Progenitor cell of endocrine pancreas (in vitro differentiated cells): Measurements from ENCODE around the gene DHRS2. TPM values are rescaled to one million over a fixed set of nuclear protein-coding genes. Genes with fewer than 3 reads are reported as not detected.

Experiments
- DNase-seq: peaks from one replicate; pipeline ENCODE4 v3.0.0; 2021; ENCODE audit warnings: low spot score; ENCODE audit not compliant: unreplicated experiment
- H3K27ac Mint-ChIP-seq: 2 replicates; pipeline ENCODE4 v1.8.0; 2021; ENCODE audit warnings: mild to moderate bottlenecking, moderate library complexity, mixed read lengths
- H3K27me3 Mint-ChIP-seq: 2 replicates; pipeline ENCODE4 v1.8.0; 2021; ENCODE audit warnings: mixed read lengths
- H3K36me3 Mint-ChIP-seq: 2 replicates; pipeline ENCODE4 v1.8.0; 2022; ENCODE audit warnings: mixed read lengths; ENCODE audit not compliant: insufficient read depth
- H3K4me1 Mint-ChIP-seq: 2 replicates; pipeline ENCODE4 v1.8.0; 2021; ENCODE audit warnings: low read depth, mixed read lengths
- H3K4me3 Mint-ChIP-seq: 2 replicates; pipeline ENCODE4 v1.8.0; 2021; ENCODE audit warnings: low read depth, mild to moderate bottlenecking, moderate library complexity, mixed read lengths
- H3K9me3 Mint-ChIP-seq: 2 replicates; pipeline ENCODE4 v1.8.0; 2021; ENCODE audit warnings: low read depth, mixed read lengths
- CTCF ChIP-seq: fragments of 200-600 bp; sonication (generic); IDR thresholded peaks from one replicate; pipeline ENCODE4 v1.5.0; 2021; ENCODE audit warnings: antibody characterized with exemption, mild to moderate bottlenecking; ENCODE audit not compliant: unreplicated experiment
- total RNA-seq: library from RNA; stranded (reverse); gene quantifications from 2 replicates; pipeline ENCODE4 v1.2.1, GENCODE V29; 2021

The DHRS2 gene
- total RNA-seq, 1 donor from 2014 or later, result 0.77 TPM

- no peak overlapping the region for H3K4me3 Mint-ChIP-seq
- H3K27ac Mint-ChIP-seq, result no peak overlapping the region
- H3K36me3 Mint-ChIP-seq, result no peaks in the 10 kb centered on the region
- no peak for TF ChIP-seq CTCF
- H3K27me3 Mint-ChIP-seq, result peaks cover 3% of the 10 kb centered on the region
- H3K4me1 Mint-ChIP-seq, result no peaks in the 10 kb centered on the region
- no peak for DNase-seq
- peaks cover 3% of the 10 kb centered on the region for H3K9me3 Mint-ChIP-seq
Measured at GRCh38 chr14:23647619-23648018, 11.5 kb downstream of the DHRS2 start.

GRCh38 chr14:23648764-23649460, 12.7 kb downstream of the DHRS2 start:
- H3K27ac Mint-ChIP-seq, result no peak overlapping the region
- peaks cover 3% of the 10 kb centered on the region for H3K27me3 Mint-ChIP-seq
- DNase-seq, result no peak
- peaks cover 3% of the 10 kb centered on the region for H3K9me3 Mint-ChIP-seq
- H3K4me1 Mint-ChIP-seq, result peaks cover 2% of the 10 kb centered on the region
- no peak overlapping the region for H3K4me3 Mint-ChIP-seq
- TF ChIP-seq CTCF, result no peak
- no peaks in the 10 kb centered on the region for H3K36me3 Mint-ChIP-seq

GRCh38 chr14:23650506-23650905, 14.3 kb downstream of the DHRS2 start:
- Mint-ChIP-seq H3K4me1 (peaks cover 7% of the 10 kb centered on the region), H3K27me3 (peaks cover 3% of the 10 kb centered on the region), H3K4me3 (no peak overlapping the region), H3K36me3 (no peaks in the 10 kb centered on the region), H3K27ac (no peak overlapping the region), H3K9me3 (peaks cover 11% of the 10 kb centered on the region)
- no peak for TF ChIP-seq CTCF
- no peak for DNase-seq

DNA sequence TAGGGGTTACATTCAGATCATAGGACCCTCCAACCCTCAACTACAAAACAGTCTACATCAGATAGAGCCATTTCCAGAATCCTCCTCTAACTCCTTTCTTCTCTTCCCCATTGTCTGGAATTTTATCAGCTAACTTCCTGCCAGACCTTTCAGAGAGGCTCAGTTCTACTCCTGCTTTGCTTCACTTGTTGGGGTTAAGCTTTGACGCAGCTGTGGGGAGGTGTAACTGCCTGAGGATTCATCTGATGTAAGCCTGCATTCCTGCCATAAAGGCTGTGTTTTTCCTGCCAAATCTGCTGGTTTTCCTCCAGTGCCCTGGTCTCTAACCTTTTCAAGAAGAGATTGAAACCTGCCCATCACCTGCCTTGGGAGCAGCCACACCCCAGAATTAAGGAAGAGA, 16.9 kb downstream of the DHRS2 start:
- peaks cover 7% of the 10 kb centered on the region for H3K4me1 Mint-ChIP-seq
- H3K27me3 Mint-ChIP-seq, result peaks cover 3% of the 10 kb centered on the region
- DNase-seq, result no peak
- H3K4me3 Mint-ChIP-seq, result no peak overlapping the region
- no peak for TF ChIP-seq CTCF
- no peaks in the 10 kb centered on the region for H3K36me3 Mint-ChIP-seq
- peaks cover 8% of the 10 kb centered on the region for H3K9me3 Mint-ChIP-seq
- H3K27ac Mint-ChIP-seq, result no peak overlapping the region

- H3K36me3 Mint-ChIP-seq, result no peaks in the 10 kb centered on the region
- no peak overlapping the region for H3K4me3 Mint-ChIP-seq
- no peak for TF ChIP-seq CTCF
- H3K9me3 Mint-ChIP-seq, result peaks cover 8% of the 10 kb centered on the region
- peaks cover 7% of the 10 kb centered on the region for H3K4me1 Mint-ChIP-seq
- no peak for DNase-seq
- H3K27ac Mint-ChIP-seq, result no peak overlapping the region
- H3K27me3 Mint-ChIP-seq, result peaks cover 3% of the 10 kb centered on the region
Measured at GRCh38 chr14:23654231-23654630, 18.1 kb downstream of the DHRS2 start.
